Keratinocyte (primary cell): ENCODE data around the gene ZC3H7A. TPM values are rescaled to one million over a fixed set of nuclear protein-coding genes. Genes with fewer than 3 reads are reported as not detected.

Source experiments
- DNase-seq: peaks from one replicate; pipeline ENCODE4 v3.0.0-alpha.2; 2011; ENCODE audit warnings: low read depth, missing footprints, low spot score
- FAIRE-seq: peaks from 2 replicates; lab custom pipeline; 2011; peaks lifted over from hg19 to GRCh38; lab: Jason Lieb, UNC
- H2AFZ ChIP-seq: 2 replicates; pipeline ENCODE4 v1.6.0; 2012; ENCODE audit warnings: low read length, control low read depth, inconsistent platforms; ENCODE audit not compliant: control insufficient read depth
- H3K27ac ChIP-seq: 2 replicates; pipeline ENCODE4 v1.5.1; 2011; ENCODE audit warnings: low read length; ENCODE audit not compliant: control insufficient read depth, insufficient read depth
- H3K27me3 ChIP-seq: 3 replicates; pipeline ENCODE4 v1.6.0; 2011; ENCODE audit warnings: low read length; ENCODE audit not compliant: control insufficient read depth, insufficient read depth; ENCODE audit errors: extremely low read depth
- H3K36me3 ChIP-seq, 2 experiments: 2 replicates in 1 of 2; 3 replicates in 1 of 2; pipeline ENCODE4 v1.5.1; 2011; ENCODE audit warnings: low read length in 2 of 2, mild to moderate bottlenecking in 1 of 2; ENCODE audit not compliant: control insufficient read depth in 2 of 2, insufficient read depth in 2 of 2; ENCODE audit errors: extremely low read depth in 1 of 2
- H3K4me1 ChIP-seq: 3 replicates; pipeline ENCODE4 v1.5.1; 2011; ENCODE audit warnings: low read length; ENCODE audit not compliant: control insufficient read depth, insufficient read depth; ENCODE audit errors: extremely low read depth
- H3K4me2 ChIP-seq: 3 replicates; pipeline ENCODE4 v1.6.0; 2011; ENCODE audit warnings: low read depth, low read length; ENCODE audit not compliant: control insufficient read depth, insufficient read depth; ENCODE audit errors: extremely low read depth
- H3K4me3 ChIP-seq, 3 experiments: fragments of 200-600 bp in 1 of 3; sonication (generic) in 1 of 3; 2 replicates in 2 of 3; 3 replicates in 1 of 3; pipeline ENCODE4 v1.5.1; 2011 to 2016; ENCODE audit warnings: low read length in 3 of 3, mild to moderate bottlenecking in 3 of 3, control low read depth in 2 of 3, inconsistent platforms in 1 of 3, low read depth in 1 of 3, mixed read lengths in 1 of 3, mixed run types in 1 of 3, moderate library complexity in 1 of 3; ENCODE audit not compliant: control insufficient read depth in 2 of 3, insufficient read depth in 2 of 3; ENCODE audit errors: extremely low read depth in 1 of 3
- H3K79me2 ChIP-seq: 2 replicates; pipeline ENCODE4 v1.6.0; 2012; ENCODE audit warnings: low read length; ENCODE audit not compliant: control insufficient read depth, insufficient read depth
- H3K9ac ChIP-seq: 3 replicates; pipeline ENCODE4 v1.6.0; 2011; ENCODE audit warnings: low read length; ENCODE audit not compliant: control insufficient read depth, insufficient read depth; ENCODE audit errors: extremely low read depth
- H3K9me1 ChIP-seq: 3 replicates; pipeline ENCODE4 v1.6.0; 2011; ENCODE audit warnings: low read length; ENCODE audit not compliant: control insufficient read depth, insufficient read depth; ENCODE audit errors: extremely low read depth
- H3K9me3 ChIP-seq: 2 replicates; pipeline ENCODE4 v1.5.1; 2012; ENCODE audit warnings: low read depth, low read length; ENCODE audit not compliant: control insufficient read depth
- H4K20me1 ChIP-seq: 3 replicates; pipeline ENCODE4 v1.6.0; 2011; ENCODE audit warnings: low read length; ENCODE audit not compliant: control insufficient read depth, insufficient read depth; ENCODE audit errors: extremely low read depth
- CTCF ChIP-seq, 3 experiments: IDR thresholded peaks in 1 of 3; conservative IDR thresholded peaks in 1 of 3; optimal IDR thresholded peaks in 1 of 3; 2 replicates in 2 of 3; 3 replicates in 1 of 3; pipeline versions ENCODE3 to v1.5.1; 2011; ENCODE audit warnings: low read length in 3 of 3, mild to moderate bottlenecking in 3 of 3, moderate library complexity in 2 of 3, control low read depth in 1 of 3, inconsistent platforms in 1 of 3; ENCODE audit not compliant: insufficient read depth in 2 of 3; ENCODE audit errors: extremely low read depth in 1 of 3
- EZH2 ChIP-seq: IDR thresholded peaks from one replicate; pipeline ENCODE4 v1.6.1; 2012; ENCODE audit warnings: inconsistent platforms, mild to moderate bottlenecking, low read length, moderate library complexity
- dilution Hi-C: fragments of 300-500 bp; cut with MboI; formaldehyde crosslinking; loops from one replicate; pipeline ENCODE4 v1.7.0; 2020; ENCODE audit warnings: low sequenced_read_pairs; ENCODE audit not compliant: extremely low pct_ligation_motif_present
- polyA plus RNA-seq, 5 experiments: library from polyadenylated mRNA; depleted of rRNA in 3 of 5; stranded (reverse) in 3 of 5; stranded (forward) in 1 of 5; unstranded in 1 of 5; fragments of >200 nt; gene quantifications; 1 replicate in 1 of 5; 2 replicates in 3 of 5; 3 replicates in 1 of 5; pipeline versions ENCODE4 v1.2.1 to v1.2.3, GENCODE V29; 2011 to 2012; ENCODE audit warnings: missing spikeins in 2 of 5, low read depth in 1 of 5, low replicate concordance in 1 of 5

The ZC3H7A gene
- polyA plus RNA-seq, 1 donor (not counting 4 experiments of a cell fraction or from before 2014, with no cell fraction given) = 43.9 TPM

- Histone ChIP-seq H3K4me3 (no peak overlapping the region), H3K27ac (no peak overlapping the region), H3K4me1 (no peaks in the 10 kb centered on the region), H3K36me3 (peaks cover 47 to 64% of the 10 kb centered on the region in 2 experiments), H4K20me1 (peaks cover 15% of the 10 kb centered on the region), H2AFZ (no peak overlapping the region), H3K9me3 (no peaks in the 10 kb centered on the region), H3K4me2 (no peak overlapping the region), H3K27me3 (no peaks in the 10 kb centered on the region), H3K79me2 (peaks cover 55% of the 10 kb centered on the region), H3K9me1 (no peaks in the 10 kb centered on the region), H3K9ac (no peak overlapping the region)
- no peak for DNase-seq
- TF ChIP-seq CTCF (optimal IDR thresholded peaks at IDR 0.05 in 1 of 3, IDR thresholded peaks at IDR 0.05 in 1 of 3, conservative IDR thresholded peaks at IDR 0.05 in 1 of 3; ENCODE audit: extremely low read depth in 1 of 3, insufficient read depth in 2 of 3, low read length in 3 of 3) (no peak), EZH2 (no peak)
- dilution Hi-C loops = no loop called here
- FAIRE-seq = no peak
These were observed 46.8 kb upstream of the ZC3H7A start for GRCh38 chr16:11843861-11844260.

GRCh38 chr16:11843206-11843605, 46.1 kb upstream of the ZC3H7A start:
- Histone ChIP-seq H3K27ac (no peak overlapping the region), H4K20me1 (peaks cover 12% of the 10 kb centered on the region), H3K36me3 (peaks cover 47 to 59% of the 10 kb centered on the region in 2 experiments), H3K9me1 (no peaks in the 10 kb centered on the region), H3K9me3 (no peaks in the 10 kb centered on the region), H3K27me3 (no peaks in the 10 kb centered on the region), H3K79me2 (peaks cover 49% of the 10 kb centered on the region), H2AFZ (no peak overlapping the region), H3K4me1 (no peaks in the 10 kb centered on the region), H3K4me2 (no peak overlapping the region), H3K9ac (no peak overlapping the region), H3K4me3 (no peak overlapping the region)
- no peak for FAIRE-seq
- TF ChIP-seq CTCF (optimal IDR thresholded peaks at IDR 0.05 in 1 of 3, IDR thresholded peaks at IDR 0.05 in 1 of 3, conservative IDR thresholded peaks at IDR 0.05 in 1 of 3; ENCODE audit: extremely low read depth in 1 of 3, insufficient read depth in 2 of 3, low read length in 3 of 3) (no peak), EZH2 (no peak)
- dilution Hi-C loops = no loop called here
- no peak for DNase-seq
